Loucy (cell line): Measurements from ENCODE around the gene ENTPD7.

Experiments
- H2AFZ ChIP-seq: fragments of 200-600 bp; sonication (generic); 2 replicates; pipeline ENCODE4 v1.6.0; 2016; ENCODE audit warnings: antibody characterized with exemption, mild to moderate bottlenecking, low read length, moderate library complexity
- H3F3A ChIP-seq: fragments of 200-600 bp; 2 replicates; pipeline ENCODE4 v1.6.0; 2016; ENCODE audit warnings: antibody characterized with exemption, low read depth, mild to moderate bottlenecking
- H3K27me3 ChIP-seq: fragments of 200-600 bp; sonication (generic); 2 replicates; pipeline ENCODE4 v1.6.1; 2014; ENCODE audit warnings: low read length, mild to moderate bottlenecking; ENCODE audit not compliant: insufficient read depth, poor library complexity, severe bottlenecking
- H3K36me3 ChIP-seq: fragments of 200-600 bp; sonication (generic); 2 replicates; pipeline ENCODE4 v1.6.1; 2016; ENCODE audit warnings: low read length; ENCODE audit not compliant: insufficient read depth
- H3K4me1 ChIP-seq: fragments of 200-600 bp; sonication (generic); 2 replicates; pipeline ENCODE4 v1.5.1; 2014; ENCODE audit warnings: low read length, mild to moderate bottlenecking; ENCODE audit not compliant: insufficient read depth, poor library complexity, severe bottlenecking
- H3K4me2 ChIP-seq: fragments of 200-600 bp; sonication (generic); 2 replicates; pipeline ENCODE4 v1.6.0; 2014; ENCODE audit warnings: antibody characterized with exemption, low read length, low read depth, mild to moderate bottlenecking; ENCODE audit not compliant: poor library complexity, severe bottlenecking
- H3K4me3 ChIP-seq: fragments of 200-600 bp; sonication (generic); 2 replicates; pipeline ENCODE4 v1.5.1; 2014; ENCODE audit warnings: low read length, mild to moderate bottlenecking, mixed read lengths; ENCODE audit not compliant: poor library complexity, severe bottlenecking
- H3K79me2 ChIP-seq: fragments of 200-600 bp; sonication (generic); 2 replicates; pipeline ENCODE4 v1.6.1; 2014; ENCODE audit warnings: low read length; ENCODE audit not compliant: insufficient read depth
- H3K9ac ChIP-seq: fragments of 200-600 bp; sonication (generic); 2 replicates; pipeline ENCODE4 v1.6.0; 2014; ENCODE audit warnings: mild to moderate bottlenecking, low read depth, low read length, moderate library complexity; ENCODE audit not compliant: poor library complexity, severe bottlenecking
- H3K9me2 ChIP-seq: fragments of 200-600 bp; sonication (generic); replicated peaks from 2 replicates; pipeline ENCODE4 v1.6.1; 2016; ENCODE audit warnings: low read depth, low read length, mixed read lengths
- H3K9me3 ChIP-seq: fragments of 200-600 bp; sonication (generic); 2 replicates; pipeline ENCODE4 v1.6.1; 2014; ENCODE audit warnings: mild to moderate bottlenecking, antibody characterized with exemption, low read length, low read depth; ENCODE audit not compliant: insufficient read depth
- H4K20me1 ChIP-seq: fragments of 200-600 bp; sonication (generic); 2 replicates; pipeline ENCODE4 v1.6.0; 2014; ENCODE audit warnings: antibody characterized with exemption, low read length, mild to moderate bottlenecking; ENCODE audit not compliant: insufficient read depth, poor library complexity, severe bottlenecking
- EZH2phosphoT487 ChIP-seq: fragments of 200-600 bp; IDR thresholded peaks from 2 replicates; pipeline ENCODE4 v1.6.1; 2018; ENCODE audit warnings: antibody characterized with exemption, mild to moderate bottlenecking, moderate library complexity, borderline replicate concordance
- TF ChIP-seq, protein P1 (sequence below): fragments of 200-600 bp; sonication (generic); conservative IDR thresholded peaks from 2 replicates; pipeline ENCODE4 v1.5.1; 2014; ENCODE audit warnings: mild to moderate bottlenecking, antibody characterized with exemption, low read length

ENTPD7 gene

DNA sequence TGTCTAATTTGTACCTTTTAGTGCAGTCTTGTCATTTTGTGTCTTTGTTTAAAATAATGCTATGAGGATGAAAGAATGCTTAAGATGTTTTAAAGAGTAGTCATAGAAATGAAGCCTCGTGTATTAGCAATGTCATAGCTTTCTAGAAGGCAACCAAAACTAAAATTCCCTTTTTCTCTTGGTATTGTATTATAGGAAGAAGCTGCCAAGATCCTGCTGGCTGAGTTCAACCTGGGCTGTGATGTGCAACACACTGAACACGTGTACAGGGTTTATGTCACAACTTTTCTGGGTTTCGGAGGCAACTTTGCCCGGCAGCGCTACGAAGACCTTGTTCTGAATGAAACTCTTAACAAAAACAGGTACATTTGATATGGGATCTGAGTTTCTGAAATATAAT is 36.5 kb downstream of the ENTPD7 start:
- TF ChIP-seq, protein P1, sequence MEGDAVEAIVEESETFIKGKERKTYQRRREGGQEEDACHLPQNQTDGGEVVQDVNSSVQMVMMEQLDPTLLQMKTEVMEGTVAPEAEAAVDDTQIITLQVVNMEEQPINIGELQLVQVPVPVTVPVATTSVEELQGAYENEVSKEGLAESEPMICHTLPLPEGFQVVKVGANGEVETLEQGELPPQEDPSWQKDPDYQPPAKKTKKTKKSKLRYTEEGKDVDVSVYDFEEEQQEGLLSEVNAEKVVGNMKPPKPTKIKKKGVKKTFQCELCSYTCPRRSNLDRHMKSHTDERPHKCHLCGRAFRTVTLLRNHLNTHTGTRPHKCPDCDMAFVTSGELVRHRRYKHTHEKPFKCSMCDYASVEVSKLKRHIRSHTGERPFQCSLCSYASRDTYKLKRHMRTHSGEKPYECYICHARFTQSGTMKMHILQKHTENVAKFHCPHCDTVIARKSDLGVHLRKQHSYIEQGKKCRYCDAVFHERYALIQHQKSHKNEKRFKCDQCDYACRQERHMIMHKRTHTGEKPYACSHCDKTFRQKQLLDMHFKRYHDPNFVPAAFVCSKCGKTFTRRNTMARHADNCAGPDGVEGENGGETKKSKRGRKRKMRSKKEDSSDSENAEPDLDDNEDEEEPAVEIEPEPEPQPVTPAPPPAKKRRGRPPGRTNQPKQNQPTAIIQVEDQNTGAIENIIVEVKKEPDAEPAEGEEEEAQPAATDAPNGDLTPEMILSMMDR: no peak
- TF ChIP-seq EZH2phosphoT487: no peak

GRCh38 chr10:99698504-99699080 is 39.3 kb downstream of the ENTPD7 start:
- H3F3A ChIP-seq: no peaks in the 10 kb centered on the region
- H3K27me3 ChIP-seq: no peaks in the 10 kb centered on the region
- H4K20me1 ChIP-seq: no peaks in the 10 kb centered on the region
- no peak overlapping the region for H3K9ac ChIP-seq
- no peak overlapping the region for H2AFZ ChIP-seq
- no peaks in the 10 kb centered on the region for H3K79me2 ChIP-seq
- H3K4me1 ChIP-seq: no peaks in the 10 kb centered on the region
- H3K36me3 ChIP-seq: peaks cover 34% of the 10 kb centered on the region; the same call in 1 of the 2 replicates
- no peaks in the 10 kb centered on the region for H3K9me3 ChIP-seq
- no peaks in the 10 kb centered on the region for H3K9me2 ChIP-seq
- no peak overlapping the region for H3K4me3 ChIP-seq
- TF ChIP-seq EZH2phosphoT487: no peak
- TF ChIP-seq, protein P1: peak; percentile 48
- no peak overlapping the region for H3K4me2 ChIP-seq

More for the DNA sequence above, 36.5 kb downstream of the ENTPD7 start:
- no peak overlapping the region for H3K4me3 ChIP-seq
- no peaks in the 10 kb centered on the region for H3F3A ChIP-seq
- H3K36me3 ChIP-seq: peaks cover 39% of the 10 kb centered on the region; the same call in 1 of the 2 replicates
- H3K9ac ChIP-seq: no peak overlapping the region
- H3K9me2 ChIP-seq: no peaks in the 10 kb centered on the region
- H3K79me2 ChIP-seq: no peaks in the 10 kb centered on the region
- no peak overlapping the region for H2AFZ ChIP-seq
- no peaks in the 10 kb centered on the region for H3K4me1 ChIP-seq
- no peak overlapping the region for H3K4me2 ChIP-seq
- H4K20me1 ChIP-seq: no peaks in the 10 kb centered on the region
- H3K9me3 ChIP-seq: no peaks in the 10 kb centered on the region
- H3K27me3 ChIP-seq: no peaks in the 10 kb centered on the region

- Histone ChIP-seq H3K4me3 (no peak overlapping the region), H2AFZ (no peak overlapping the region), H3K4me2 (no peak overlapping the region), H3K4me1 (no peaks in the 10 kb centered on the region), H3K27me3 (no peaks in the 10 kb centered on the region), H3F3A (no peaks in the 10 kb centered on the region), H3K9me3 (no peaks in the 10 kb centered on the region), H4K20me1 (no peaks in the 10 kb centered on the region), H3K9ac (no peak overlapping the region), H3K79me2 (no peaks in the 10 kb centered on the region), H3K9me2 (no peaks in the 10 kb centered on the region), H3K36me3 (peaks cover 45% of the 10 kb centered on the region; the same call in 1 of the 2 replicates)
- no peak for TF ChIP-seq EZH2phosphoT487
- TF ChIP-seq, protein P1: no peak
These were observed 41.3 kb downstream of the ENTPD7 start for GRCh38 chr10:99700649-99701048.
